LNCAP (cell line): Measurements from ENCODE around the gene GPRC6A.

ENCODE experiments used
- CTCF ChIP-seq: fragments of 450-650 bp; IDR thresholded peaks from 2 replicates; pipeline ENCODE4 v1.5.1; 2017; ENCODE audit warnings: mild to moderate bottlenecking

The GPRC6A gene, protein sequence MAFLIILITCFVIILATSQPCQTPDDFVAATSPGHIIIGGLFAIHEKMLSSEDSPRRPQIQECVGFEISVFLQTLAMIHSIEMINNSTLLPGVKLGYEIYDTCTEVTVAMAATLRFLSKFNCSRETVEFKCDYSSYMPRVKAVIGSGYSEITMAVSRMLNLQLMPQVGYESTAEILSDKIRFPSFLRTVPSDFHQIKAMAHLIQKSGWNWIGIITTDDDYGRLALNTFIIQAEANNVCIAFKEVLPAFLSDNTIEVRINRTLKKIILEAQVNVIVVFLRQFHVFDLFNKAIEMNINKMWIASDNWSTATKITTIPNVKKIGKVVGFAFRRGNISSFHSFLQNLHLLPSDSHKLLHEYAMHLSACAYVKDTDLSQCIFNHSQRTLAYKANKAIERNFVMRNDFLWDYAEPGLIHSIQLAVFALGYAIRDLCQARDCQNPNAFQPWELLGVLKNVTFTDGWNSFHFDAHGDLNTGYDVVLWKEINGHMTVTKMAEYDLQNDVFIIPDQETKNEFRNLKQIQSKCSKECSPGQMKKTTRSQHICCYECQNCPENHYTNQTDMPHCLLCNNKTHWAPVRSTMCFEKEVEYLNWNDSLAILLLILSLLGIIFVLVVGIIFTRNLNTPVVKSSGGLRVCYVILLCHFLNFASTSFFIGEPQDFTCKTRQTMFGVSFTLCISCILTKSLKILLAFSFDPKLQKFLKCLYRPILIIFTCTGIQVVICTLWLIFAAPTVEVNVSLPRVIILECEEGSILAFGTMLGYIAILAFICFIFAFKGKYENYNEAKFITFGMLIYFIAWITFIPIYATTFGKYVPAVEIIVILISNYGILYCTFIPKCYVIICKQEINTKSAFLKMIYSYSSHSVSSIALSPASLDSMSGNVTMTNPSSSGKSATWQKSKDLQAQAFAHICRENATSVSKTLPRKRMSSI

DNA sequence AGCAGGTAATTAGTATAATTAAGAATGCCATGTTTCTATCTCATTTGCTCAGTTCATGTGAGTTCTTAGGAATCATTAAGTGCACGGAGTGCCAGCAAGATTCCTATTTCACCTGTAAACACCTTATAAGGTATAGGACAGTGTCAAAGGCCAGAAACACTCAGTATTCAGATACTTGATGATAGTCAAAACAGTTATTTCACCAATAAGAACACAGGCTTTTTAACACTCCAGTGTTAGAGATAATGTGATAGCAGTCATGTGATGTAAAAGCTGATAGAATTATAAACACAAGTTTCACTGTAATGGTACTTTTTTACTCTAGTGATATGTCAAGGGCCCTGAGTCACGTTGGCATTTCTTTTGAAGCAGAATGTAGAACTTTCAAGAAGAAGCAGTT lies at the start of gene GPRC6A:
TSS of gene GPRC6A (minus strand) at position 101 of the 400 bp plus-strand sequence. CDS start at position 31, 70 bp downstream.
- no peak for TF ChIP-seq CTCF

- TF ChIP-seq CTCF: no peak
These were observed 48.9 kb upstream of the GPRC6A start for GRCh38 chr6:116877743-116878142.

DNA sequence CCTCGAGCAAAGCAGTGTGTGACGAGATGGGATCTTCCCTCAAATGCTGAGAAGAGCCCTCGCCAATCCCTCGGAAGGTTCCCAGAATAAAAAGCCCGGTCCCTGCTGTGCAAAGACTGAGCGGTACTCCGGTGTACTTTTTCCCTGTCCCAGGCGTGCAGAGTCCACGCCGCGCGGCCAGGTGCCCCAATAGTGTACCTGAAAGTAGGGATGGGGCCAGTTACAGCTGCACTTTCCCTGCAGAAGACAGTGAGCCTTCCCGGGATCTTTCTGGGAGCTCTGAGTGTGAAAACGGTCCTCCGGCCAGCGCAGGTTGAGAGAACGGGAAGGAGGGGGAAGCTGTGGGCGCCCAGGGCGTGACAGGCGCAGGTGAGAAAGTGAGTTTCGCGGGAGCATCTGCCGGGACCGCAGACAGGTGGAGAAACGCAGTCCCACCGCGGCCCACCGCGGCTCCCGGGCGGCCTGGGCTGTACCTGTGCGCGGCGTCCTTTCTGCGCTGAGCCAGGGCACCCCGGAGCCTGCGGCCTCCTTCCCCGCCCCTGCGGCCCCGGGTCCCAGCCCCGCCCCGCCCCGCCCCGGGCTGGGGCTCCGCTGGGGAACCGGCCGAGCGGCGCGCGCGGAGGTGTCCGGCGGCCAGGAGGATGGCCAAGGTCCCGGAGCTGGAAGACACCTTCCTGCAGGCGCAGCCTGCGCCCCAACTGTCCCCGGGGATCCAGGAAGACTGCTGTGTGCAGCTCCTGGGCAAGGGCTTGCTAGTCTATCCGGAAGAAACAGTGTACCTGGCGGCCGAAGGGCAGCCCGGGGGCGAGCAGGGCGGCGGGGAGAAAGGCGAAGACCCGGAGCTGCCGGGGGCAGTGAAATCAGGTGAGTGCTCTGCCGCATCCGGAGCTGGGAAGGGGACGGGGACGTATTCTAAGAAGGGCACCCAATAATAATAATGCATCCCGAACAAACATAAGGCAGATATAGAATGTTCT lies 48.0 kb upstream of the GPRC6A start, which contains the start of gene RFX6:
TSS of gene RFX6 (plus strand) at position 608 of the 977 bp plus-strand sequence. CDS start at position 642, 34 bp downstream.
- TF ChIP-seq CTCF: no peak

DNA sequence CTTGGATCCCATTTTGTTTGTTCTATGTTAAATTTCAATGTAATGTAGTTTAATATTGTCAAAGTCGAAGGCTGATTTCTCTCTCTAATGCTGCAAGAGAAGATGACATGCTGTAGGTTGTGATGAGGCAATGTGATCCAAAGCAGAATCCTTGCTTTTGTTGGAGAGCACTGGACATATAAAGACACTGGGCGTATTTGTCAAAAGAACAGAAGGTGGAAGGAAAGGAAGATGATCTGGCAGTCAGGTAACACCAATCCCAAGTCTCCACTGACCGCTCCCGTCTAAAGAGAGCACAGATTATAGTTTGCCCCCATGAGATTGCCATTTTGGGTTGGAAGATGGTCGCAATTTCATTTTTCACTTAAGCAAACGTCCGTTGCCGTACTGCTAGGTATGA lies 47.2 kb upstream of the GPRC6A start:
- no peak for TF ChIP-seq CTCF

- TF ChIP-seq CTCF: no peak
These were observed 43.9 kb upstream of the GPRC6A start for GRCh38 chr6:116872771-116873170.

- no peak for TF ChIP-seq CTCF
These were observed 37.5 kb upstream of the GPRC6A start for GRCh38 chr6:116866281-116866871.
